ENCODE results near the gene JSRP1. TPM values are rescaled to one million over a fixed set of nuclear protein-coding genes. Genes with fewer than 3 reads are reported as not detected.
A peak's percentile ranks its signal among the peaks of the same experiment; 100 is the strongest.

JSRP1 gene
- total RNA-seq: under 1 TPM in 3 of 6 experiments, not detected in 3; 0.28 to 0.81 (median 0.42) TPM
- long read RNA-seq: 0 reads

GRCh38 chr19:2255982-2256685, at the start of gene JSRP1:
TSS of gene JSRP1 (minus strand) at chr19:2256417. CDS start at chr19:2255314, 1,103 bp downstream.
- H3K27me3 ChIP-seq: peaks cover 7 to 16% of the 10 kb centered on the region in 2 donors
- no peak within 1 kb of the TSS for H3K27ac ChIP-seq
- intact Hi-C loops (cut with DNase I): no loop called here
- DNase-seq: no peak
- H3K36me3 ChIP-seq: no peaks in the 10 kb centered on the region
- no peaks in the 10 kb centered on the region for H3K9me3 ChIP-seq
- TF ChIP-seq POLR2A (IDR thresholded peaks at IDR 0.05) (no peak), CTCF (IDR thresholded peaks at IDR 0.05) (no peak)
- peaks cover 0 to 19% (median 0%) of the 10 kb centered on the region in 4 donors for H3K4me1 ChIP-seq
- no peak within 1 kb of the TSS for H3K4me3 ChIP-seq
- 53% methylated on average over 5 of the region's 24 CpGs for WGBS (ENCODE audit: insufficient coverage, low coverage, low lambda C conversion rate, missing lambda C conversion rate)
- ATAC-seq: no peak

- Histone ChIP-seq H3K27me3 (no peaks in the 10 kb centered on the region), H3K36me3 (no peaks in the 10 kb centered on the region), H3K27ac (no peak overlapping the region), H3K4me3 (no peak overlapping the region), H3K9me3 (no peaks in the 10 kb centered on the region), H3K4me1 (no peaks in the 10 kb centered on the region)
- TF ChIP-seq POLR2A (IDR thresholded peaks at IDR 0.05): no peak
- no peak for TF ChIP-seq CTCF (IDR thresholded peaks at IDR 0.05)
- WGBS (ENCODE audit: insufficient coverage, low coverage, low lambda C conversion rate, missing lambda C conversion rate): 53% methylated on average over 4 of the region's 19 CpGs
- intact Hi-C loops (cut with DNase I): no loop called here
- no peak for DNase-seq
- ATAC-seq: no peak
Measured at GRCh38 chr19:2305452-2306280, 49.4 kb upstream of the JSRP1 start.

- Histone ChIP-seq H3K27me3 (no peaks in the 10 kb centered on the region), H3K4me1 (no peaks in the 10 kb centered on the region), H3K36me3 (no peaks in the 10 kb centered on the region), H3K9me3 (no peaks in the 10 kb centered on the region), H3K4me3 (no peak overlapping the region), H3K27ac (no peak overlapping the region)
- ATAC-seq: no peak
- no peak for DNase-seq
- intact Hi-C loops (cut with DNase I): no loop called here
- no peak for TF ChIP-seq POLR2A (IDR thresholded peaks at IDR 0.05)
- TF ChIP-seq CTCF (IDR thresholded peaks at IDR 0.05): no peak
- WGBS (ENCODE audit: insufficient coverage, low coverage, low lambda C conversion rate, missing lambda C conversion rate): 52% methylated on average over 16 of the region's 26 CpGs
Measured at GRCh38 chr19:2303211-2303798, 47.1 kb upstream of the JSRP1 start.

- Histone ChIP-seq H3K27me3 (no peaks in the 10 kb centered on the region), H3K36me3 (no peaks in the 10 kb centered on the region), H3K4me3 (no peak overlapping the region), H3K9me3 (no peaks in the 10 kb centered on the region), H3K4me1 (no peaks in the 10 kb centered on the region), H3K27ac (no peak overlapping the region)
- peak; percentile 26 to 61 (median 46) for ATAC-seq
- WGBS (ENCODE audit: insufficient coverage, low coverage, low lambda C conversion rate, missing lambda C conversion rate): 21% methylated on average over 17 of the region's 62 CpGs
- DNase-seq: peak in 1 of 3 donors; percentile 51
- TF ChIP-seq POLR2A (IDR thresholded peaks at IDR 0.05): no peak
- no peak for TF ChIP-seq CTCF (IDR thresholded peaks at IDR 0.05)
- intact Hi-C loops (cut with DNase I): no loop called here
Measured at GRCh38 chr19:2302319-2303210, 46.3 kb upstream of the JSRP1 start.
